Measurements from ENCODE around the gene BRINP3.

- TF ChIP-seq POLR2A (IDR thresholded peaks at IDR 0.05; ENCODE audit: low read depth, low read length) (no peak), POLR2AphosphoS5 (IDR thresholded peaks at IDR 0.05; ENCODE audit: low read depth, low read length) (no peak), SPI1 (IDR thresholded peaks at IDR 0.05; ENCODE audit: low read depth, low read length) (no peak), TAF1 (IDR thresholded peaks at IDR 0.05; ENCODE audit: low read depth, low read length) (no peak), POU2F2 (IDR thresholded peaks at IDR 0.05; ENCODE audit: low read depth, low read length) (no peak)
These were observed 47.7 kb downstream of the BRINP3 start for GRCh38 chr1:190429932-190430331.
